HG02610 (cell line): ENCODE measurements around the gene CYSLTR1.
A peak's percentile ranks its signal among the peaks of the same experiment; 100 is the strongest.
"Not testable (repeated sequence)": the region's sequence is repeated elsewhere in the genome, so short reads cannot be mapped to it uniquely, and the experiment has no call there.

Experiments used
- ATAC-seq: cut with Tn5 transposase; IDR thresholded peaks from one replicate; pipeline ENCODE4 v1.9.1; 2021; ENCODE audit warnings: mild to moderate bottlenecking, moderate library complexity; ENCODE audit not compliant: unreplicated experiment

The CYSLTR1 gene

GRCh38 chrX:78327370-78328086, at the start of gene CYSLTR1:
Gene CYSLTR1, minus strand, starts transcription at chrX:78327611. Its CDS starts 53,865 bp downstream, at chrX:78273746.
- peak; percentile 34 for ATAC-seq

- no peak for ATAC-seq
Measured at GRCh38 chrX:78377186-78377585, 49.8 kb upstream of the CYSLTR1 start.

GRCh38 chrX:78375894-78376293, 48.5 kb upstream of the CYSLTR1 start:
- no peak for ATAC-seq

GRCh38 chrX:78366576-78366975, 39.2 kb upstream of the CYSLTR1 start:
- ATAC-seq: no peak

GRCh38 chrX:78357342-78358055, 30.1 kb upstream of the CYSLTR1 start:
- ATAC-seq: peak; percentile 46

- ATAC-seq: peak; percentile 70
Measured at GRCh38 chrX:78333521-78333920, 6.1 kb upstream of the CYSLTR1 start.

GRCh38 chrX:78331708-78332107, 4.3 kb upstream of the CYSLTR1 start:
- ATAC-seq: no peak

- peak; percentile 51 for ATAC-seq
Measured at GRCh38 chrX:78330540-78330939, 3.1 kb upstream of the CYSLTR1 start.

- no peak for ATAC-seq
Measured at GRCh38 chrX:78330068-78330467, 2.7 kb upstream of the CYSLTR1 start.

GRCh38 chrX:78329486-78329885, 2.1 kb upstream of the CYSLTR1 start:
- no peak for ATAC-seq

- no peak for ATAC-seq
Measured at GRCh38 chrX:78326401-78326800, 1.0 kb downstream of the CYSLTR1 start.

- no peak for ATAC-seq
Measured at GRCh38 chrX:78322863-78323262, 4.5 kb downstream of the CYSLTR1 start.

GRCh38 chrX:78321809-78322208, 5.6 kb downstream of the CYSLTR1 start:
- peak; percentile 93 for ATAC-seq

GRCh38 chrX:78316265-78316664, 11.1 kb downstream of the CYSLTR1 start:
- ATAC-seq: no peak

GRCh38 chrX:78315745-78316144, 11.7 kb downstream of the CYSLTR1 start:
- no peak for ATAC-seq

GRCh38 chrX:78314561-78314960, 12.8 kb downstream of the CYSLTR1 start:
- ATAC-seq: peak; percentile 87

GRCh38 chrX:78313526-78313925, 13.9 kb downstream of the CYSLTR1 start:
- no peak for ATAC-seq

GRCh38 chrX:78307665-78308064, 19.7 kb downstream of the CYSLTR1 start:
- no peak for ATAC-seq

GRCh38 chrX:78303086-78303485, 24.3 kb downstream of the CYSLTR1 start:
- no peak for ATAC-seq

GRCh38 chrX:78300933-78301332, 26.5 kb downstream of the CYSLTR1 start:
- not testable (repeated sequence) for ATAC-seq

GRCh38 chrX:78283511-78283910, 43.9 kb downstream of the CYSLTR1 start:
- ATAC-seq: no peak

- no peak for ATAC-seq
Measured at GRCh38 chrX:78237127-78237526, 90.3 kb downstream of the CYSLTR1 start.
